Stimulated activated CD8-positive, alpha-beta memory T cell treated with anti-CD3 and anti-CD28 coated beads, Interleukin-12 subunit alpha, Interleukin-12 subunit beta, amount 100 ng/mL, for 1 hour (primary cell): ENCODE measurements around the gene APOL1.

ENCODE experiments used
- DNase-seq: peaks from one replicate; pipeline ENCODE4 v3.0.0-alpha.2; 2020; ENCODE audit warnings: low read depth

The APOL1 gene

GRCh38 chr22:36308880-36309279 lies 55.9 kb downstream of the APOL1 start:
- DNase-seq = no peak

GRCh38 chr22:36311386-36312085 lies 58.6 kb downstream of the APOL1 start:
- DNase-seq = no peak

- no peak for DNase-seq
Measured at GRCh38 chr22:36315325-36315724, 62.4 kb downstream of the APOL1 start.

GRCh38 chr22:36316419-36316818 lies 63.5 kb downstream of the APOL1 start:
- no peak for DNase-seq
